Subcutaneous adipose tissue (tissue), 4 donors: Measurements from ENCODE around the gene ANKRD42. TPM values are rescaled to one million over a fixed set of nuclear protein-coding genes. Genes with fewer than 3 reads are reported as not detected.

Experiments
- total RNA-seq, 4 donors: library from RNA; depleted of rRNA; stranded (reverse); fragments of >200 nt; gene quantifications; one replicate each; pipeline ENCODE4 v1.1.0, GENCODE V29; 2016
- TF ChIP-seq, protein P1 (sequence below): fragments of 450-650 bp; IDR thresholded peaks from one replicate; pipeline ENCODE4 v1.5.1; 2016; ENCODE audit warnings: low read depth, mild to moderate bottlenecking, control low read depth, antibody characterized with exemption, moderate library complexity

The ANKRD42 gene
- total RNA-seq, 4 donors from 2014 or later, result 6.7 to 16.8 (median 11.1) TPM

DNA sequence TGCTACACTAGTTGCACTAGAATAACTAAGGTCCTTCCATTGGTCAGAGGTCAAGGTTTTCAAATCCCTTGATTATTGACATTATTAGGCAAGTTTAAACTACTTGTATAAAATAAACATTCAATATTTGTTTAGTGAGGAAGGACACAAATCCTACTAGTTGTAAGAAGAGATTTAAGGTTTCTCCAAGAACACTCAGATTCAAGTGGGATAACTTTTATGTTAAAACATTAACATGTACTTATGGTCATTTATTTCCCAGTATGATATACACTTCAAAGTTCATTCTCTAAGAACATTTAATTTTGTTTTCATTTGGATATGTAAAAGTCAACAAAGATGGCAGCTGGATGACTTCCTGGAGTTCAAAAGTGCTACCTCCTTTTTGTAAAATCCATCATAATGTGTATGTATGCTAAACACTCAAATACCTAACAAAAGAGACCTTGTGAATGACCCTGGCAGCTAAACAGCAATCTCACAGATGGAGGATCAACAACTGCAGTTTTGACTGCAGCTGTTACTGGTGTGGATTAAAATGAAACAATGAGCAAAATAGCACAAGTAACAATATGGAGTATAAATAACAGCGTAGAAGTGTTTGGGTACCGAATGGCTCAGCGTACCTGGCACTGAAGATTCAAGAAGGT, 91.1 kb downstream of the ANKRD42 start:
- TF ChIP-seq, protein P1, sequence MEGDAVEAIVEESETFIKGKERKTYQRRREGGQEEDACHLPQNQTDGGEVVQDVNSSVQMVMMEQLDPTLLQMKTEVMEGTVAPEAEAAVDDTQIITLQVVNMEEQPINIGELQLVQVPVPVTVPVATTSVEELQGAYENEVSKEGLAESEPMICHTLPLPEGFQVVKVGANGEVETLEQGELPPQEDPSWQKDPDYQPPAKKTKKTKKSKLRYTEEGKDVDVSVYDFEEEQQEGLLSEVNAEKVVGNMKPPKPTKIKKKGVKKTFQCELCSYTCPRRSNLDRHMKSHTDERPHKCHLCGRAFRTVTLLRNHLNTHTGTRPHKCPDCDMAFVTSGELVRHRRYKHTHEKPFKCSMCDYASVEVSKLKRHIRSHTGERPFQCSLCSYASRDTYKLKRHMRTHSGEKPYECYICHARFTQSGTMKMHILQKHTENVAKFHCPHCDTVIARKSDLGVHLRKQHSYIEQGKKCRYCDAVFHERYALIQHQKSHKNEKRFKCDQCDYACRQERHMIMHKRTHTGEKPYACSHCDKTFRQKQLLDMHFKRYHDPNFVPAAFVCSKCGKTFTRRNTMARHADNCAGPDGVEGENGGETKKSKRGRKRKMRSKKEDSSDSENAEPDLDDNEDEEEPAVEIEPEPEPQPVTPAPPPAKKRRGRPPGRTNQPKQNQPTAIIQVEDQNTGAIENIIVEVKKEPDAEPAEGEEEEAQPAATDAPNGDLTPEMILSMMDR, result no peak

DNA sequence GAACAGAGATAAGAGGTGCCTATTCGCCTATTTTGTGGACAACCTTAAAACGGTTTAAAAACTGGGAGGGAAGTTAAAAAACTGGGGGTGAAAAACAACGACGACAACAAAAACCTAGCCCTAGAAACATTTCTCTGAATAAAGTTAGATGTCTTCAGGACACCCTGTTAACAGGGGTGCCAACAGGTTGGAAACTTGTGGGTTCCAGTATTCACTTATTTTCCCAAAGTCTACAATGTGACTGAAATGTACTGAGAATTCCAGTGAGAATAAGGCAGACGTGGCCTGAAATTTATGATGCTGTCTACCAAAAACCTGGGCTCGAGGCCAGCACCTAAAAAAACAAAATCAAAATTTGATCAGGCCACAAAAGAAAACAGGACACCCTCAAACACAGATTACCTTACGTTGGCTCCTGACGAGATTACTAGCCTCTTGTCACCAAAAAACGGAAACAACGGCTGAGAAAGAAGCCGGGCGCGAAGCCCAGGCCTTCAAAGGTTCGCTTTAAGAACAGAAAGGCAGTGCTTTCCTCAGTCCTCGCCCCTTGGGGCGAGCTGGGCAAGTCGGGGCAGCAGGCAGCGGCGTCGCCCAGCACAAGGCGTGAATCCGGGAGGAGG, 91.7 kb downstream of the ANKRD42 start:
- TF ChIP-seq, protein P1, result no peak

DNA sequence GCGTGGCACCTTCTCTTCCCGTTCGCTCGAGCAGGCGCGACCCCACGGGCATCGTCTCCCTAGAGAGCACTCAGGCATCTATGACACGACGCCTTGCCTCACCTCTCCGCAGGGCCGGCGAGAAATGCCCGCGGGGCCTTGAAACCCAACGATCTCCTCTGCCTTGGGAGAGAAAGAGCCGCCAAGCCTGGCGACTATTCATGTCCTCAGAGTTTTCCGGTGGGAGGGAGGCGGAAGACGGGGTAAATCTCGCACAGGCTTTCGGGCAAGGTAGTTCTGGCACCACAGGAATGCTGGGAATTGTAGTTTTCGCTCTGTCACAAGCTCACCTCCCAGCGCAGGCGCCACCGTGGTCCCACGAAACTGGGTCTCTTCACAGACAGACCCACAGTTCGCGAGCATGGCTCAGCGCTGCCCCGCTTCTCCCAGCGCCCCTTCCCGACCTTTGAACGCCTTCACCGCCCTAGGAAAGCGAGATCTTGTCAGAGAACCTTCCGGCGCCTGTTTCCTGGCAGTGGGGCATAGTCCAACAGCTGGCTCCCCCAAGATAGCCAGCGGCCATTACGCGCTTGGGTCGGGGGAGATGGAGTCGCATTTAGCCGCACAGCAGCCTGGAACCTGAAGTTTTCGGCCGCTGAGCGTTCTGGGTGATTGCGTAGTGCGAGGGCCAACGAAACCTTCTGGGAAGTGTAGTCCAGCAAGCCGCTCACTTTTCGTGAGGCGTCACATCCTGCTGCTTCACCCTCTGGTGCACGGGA, 92.4 kb downstream of the ANKRD42 start, which contains the start of gene CCDC90B:
Gene CCDC90B (minus strand): TSS at position 597 of the 758 bp plus-strand sequence. CDS start 395 bp downstream, at position 202.
- TF ChIP-seq, protein P1, result no peak

DNA sequence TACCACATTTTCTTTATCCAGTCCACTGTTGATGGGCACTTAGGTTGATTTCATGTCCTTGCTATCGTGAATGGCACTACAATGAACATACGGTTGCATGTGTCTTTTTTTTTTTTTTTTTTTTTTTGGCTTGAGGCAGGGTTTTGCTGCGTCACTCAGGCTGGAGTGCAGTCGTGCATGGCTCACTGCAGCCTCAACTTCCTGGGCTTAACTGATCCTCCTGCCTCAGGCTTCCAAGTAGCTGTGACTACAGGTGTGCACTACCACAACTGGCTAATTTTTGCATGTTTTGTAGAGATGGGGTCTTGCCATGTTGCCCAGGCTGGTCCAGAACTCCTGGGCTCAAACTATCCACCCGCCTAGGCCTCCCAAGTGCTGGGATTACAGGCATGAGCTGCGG, 94.1 kb downstream of the ANKRD42 start:
- TF ChIP-seq, protein P1, result no peak

DNA sequence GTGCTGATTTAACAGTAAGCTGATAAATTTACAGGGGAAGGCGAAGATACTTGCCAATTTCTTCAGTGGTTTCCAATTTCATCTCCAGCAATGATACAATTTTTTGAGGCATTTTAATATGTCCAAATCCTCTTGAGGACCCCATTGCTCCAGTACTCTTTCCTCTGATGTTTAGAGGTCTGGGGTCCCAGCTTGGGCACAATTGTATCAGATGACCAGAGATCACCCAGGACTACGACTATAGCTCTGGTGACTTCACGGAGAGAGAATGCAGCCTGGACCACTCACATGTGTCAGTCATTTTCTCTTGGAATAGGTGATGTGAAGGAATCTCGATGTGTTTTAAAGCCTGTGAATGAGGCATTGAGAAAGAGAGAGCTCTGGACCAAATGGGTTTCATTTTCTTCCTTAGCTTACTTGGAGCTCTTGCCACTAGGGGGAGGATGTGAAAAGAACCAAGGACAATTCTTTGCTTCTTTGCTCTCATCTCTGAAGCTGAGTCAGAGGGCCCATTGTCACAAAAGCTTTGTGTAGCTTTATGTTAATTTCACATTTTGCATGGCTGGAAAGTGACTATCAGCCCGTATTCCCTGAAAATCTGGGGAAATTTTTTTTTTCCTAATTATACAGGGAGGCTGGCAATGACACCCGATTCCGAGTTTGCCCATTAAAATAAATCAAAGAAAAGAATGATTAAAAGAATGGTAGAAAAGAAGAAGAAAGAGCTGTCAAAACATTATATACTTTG, 99.4 kb downstream of the ANKRD42 start:
- TF ChIP-seq, protein P1, result no peak

DNA sequence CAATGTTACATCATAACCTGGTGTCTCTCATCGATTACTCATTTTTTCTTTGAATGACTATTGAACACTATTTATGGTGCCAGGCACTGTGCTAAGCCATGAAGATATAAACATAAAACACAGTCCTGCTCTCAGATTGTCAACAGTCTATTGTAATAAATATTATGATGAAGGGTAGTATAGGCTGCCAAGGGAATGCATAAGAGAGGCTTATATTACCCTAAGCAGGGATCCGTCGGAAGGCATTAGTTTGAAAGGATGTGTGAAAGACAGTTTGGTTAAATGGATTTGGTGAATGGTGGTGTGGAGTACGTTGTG, 99.9 kb downstream of the ANKRD42 start:
- TF ChIP-seq, protein P1, result no peak
